GM19463 (cell line): ENCODE data around the gene NARF.
A peak's percentile ranks its signal among the peaks of the same experiment; 100 is the strongest.

ENCODE experiments used
- ATAC-seq: cut with Tn5 transposase; IDR thresholded peaks from one replicate; pipeline ENCODE4 v1.9.1; 2021; ENCODE audit warnings: mild to moderate bottlenecking, moderate library complexity; ENCODE audit not compliant: unreplicated experiment

The NARF gene

GRCh38 chr17:82470065-82470464 is 11.5 kb downstream of the NARF start:
- no peak for ATAC-seq

- ATAC-seq = no peak
Measured at GRCh38 chr17:82474223-82475010, 15.9 kb downstream of the NARF start.

GRCh38 chr17:82475458-82475857 is 16.9 kb downstream of the NARF start:
- no peak for ATAC-seq

GRCh38 chr17:82477934-82478333 is 19.4 kb downstream of the NARF start:
- ATAC-seq = no peak

- ATAC-seq = no peak
Measured at GRCh38 chr17:82479602-82480001, 21.1 kb downstream of the NARF start.

- no peak for ATAC-seq
Measured at GRCh38 chr17:82480318-82480717, 21.8 kb downstream of the NARF start.

- ATAC-seq = no peak
Measured at GRCh38 chr17:82483204-82483660, 24.7 kb downstream of the NARF start.

DNA sequence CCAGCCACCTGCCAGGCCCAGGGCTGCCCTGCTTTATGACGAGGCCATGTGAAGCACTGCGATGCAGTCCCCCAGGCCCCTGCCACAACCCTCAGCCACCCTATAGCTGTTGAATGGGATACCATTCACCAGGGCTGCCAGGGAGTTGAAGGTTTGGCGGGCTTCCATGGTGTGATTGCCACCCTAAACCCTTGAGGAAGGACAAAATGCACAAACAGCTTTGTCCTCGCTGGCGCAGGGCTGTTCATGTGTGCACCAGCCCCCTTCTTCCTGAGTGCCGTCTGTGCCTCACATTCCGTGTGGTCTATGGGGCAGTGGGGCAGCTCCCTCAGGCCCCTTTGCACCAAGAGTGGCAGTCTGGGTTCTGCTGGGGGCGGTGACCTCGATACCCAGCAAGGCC is 25.3 kb downstream of the NARF start:
- no peak for ATAC-seq

DNA sequence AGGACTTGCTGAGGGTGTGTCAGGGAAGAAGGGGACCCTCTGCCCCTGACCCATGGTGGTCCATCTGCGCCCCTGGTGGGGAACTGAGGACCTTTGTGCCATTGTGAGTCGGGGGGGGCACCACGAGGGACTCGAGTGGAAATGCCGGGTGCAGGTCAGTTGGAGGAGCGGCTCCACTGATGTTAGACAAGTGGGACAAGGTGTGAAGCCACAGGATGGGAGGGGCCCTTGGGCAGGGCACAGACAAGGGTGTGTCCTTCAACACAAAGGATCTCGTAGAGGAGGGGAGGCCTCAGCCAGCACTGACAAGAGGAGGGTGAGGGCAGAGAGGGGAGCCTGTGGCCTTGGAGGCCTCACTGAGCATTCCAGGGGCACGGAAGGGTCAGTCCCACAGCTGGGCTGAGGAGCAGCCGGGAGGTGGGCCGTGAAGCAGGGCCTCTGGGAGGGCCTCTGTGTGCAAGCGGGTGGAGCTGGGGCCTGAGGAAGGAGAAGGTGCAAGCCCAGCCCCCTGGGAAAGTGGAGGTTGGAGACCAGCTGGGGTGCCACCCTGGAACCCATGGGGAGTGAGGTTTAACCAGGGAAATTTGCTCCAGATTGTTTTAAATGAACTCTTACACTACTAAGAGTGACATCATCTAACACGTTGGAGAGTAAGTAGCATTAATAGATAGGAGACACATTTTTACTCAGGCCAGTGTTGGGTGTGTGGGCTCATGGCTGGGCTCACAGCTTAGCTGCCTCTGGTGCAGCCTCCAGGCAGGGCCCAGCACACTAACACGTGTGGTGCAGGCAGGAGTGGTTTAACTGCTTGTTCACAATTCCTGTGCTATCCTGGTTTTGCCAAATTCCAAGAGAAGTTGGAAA is 27.9 kb downstream of the NARF start:
- ATAC-seq = no peak

DNA sequence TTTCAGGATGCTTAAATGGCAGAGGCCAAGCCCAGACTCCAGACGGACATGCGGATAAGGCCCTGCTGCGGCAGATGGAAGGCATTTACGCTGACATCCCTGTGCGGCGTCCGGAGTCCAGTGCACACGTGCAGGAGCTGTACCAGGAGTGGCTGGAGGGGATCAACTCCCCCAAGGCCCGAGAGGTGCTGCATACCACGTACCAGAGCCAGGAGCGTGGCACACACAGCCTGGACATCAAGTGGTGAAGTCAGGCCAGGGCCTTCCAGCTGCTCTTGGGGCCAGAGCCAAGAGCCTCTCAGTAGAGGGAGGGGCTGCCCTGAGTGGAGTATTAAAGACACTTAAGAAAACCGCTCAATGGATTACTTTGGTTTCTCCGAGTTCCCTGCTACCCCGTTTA is 29.4 kb downstream of the NARF start:
- ATAC-seq = no peak

DNA sequence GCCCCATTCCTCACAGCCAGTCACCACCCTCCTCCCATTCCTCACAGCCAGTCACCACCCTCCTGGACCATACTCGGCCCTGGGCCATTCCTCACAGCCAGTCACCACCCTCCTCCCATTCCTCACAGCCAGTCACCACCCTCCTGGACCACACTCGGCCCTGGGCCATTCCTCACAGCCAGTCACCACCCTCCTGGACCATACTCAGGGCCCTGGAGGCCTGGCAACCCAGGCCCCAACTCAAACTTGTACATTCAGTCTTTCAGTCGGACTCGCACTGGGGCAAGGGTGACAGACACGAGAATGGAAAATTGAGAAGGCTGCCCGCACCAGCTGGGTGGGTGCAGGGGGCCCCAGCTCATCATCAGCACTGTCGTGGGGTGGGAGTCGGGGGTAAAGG is 30.6 kb downstream of the NARF start:
- no peak for ATAC-seq

- ATAC-seq = no peak
Measured at GRCh38 chr17:82489851-82490511, 31.4 kb downstream of the NARF start.

DNA sequence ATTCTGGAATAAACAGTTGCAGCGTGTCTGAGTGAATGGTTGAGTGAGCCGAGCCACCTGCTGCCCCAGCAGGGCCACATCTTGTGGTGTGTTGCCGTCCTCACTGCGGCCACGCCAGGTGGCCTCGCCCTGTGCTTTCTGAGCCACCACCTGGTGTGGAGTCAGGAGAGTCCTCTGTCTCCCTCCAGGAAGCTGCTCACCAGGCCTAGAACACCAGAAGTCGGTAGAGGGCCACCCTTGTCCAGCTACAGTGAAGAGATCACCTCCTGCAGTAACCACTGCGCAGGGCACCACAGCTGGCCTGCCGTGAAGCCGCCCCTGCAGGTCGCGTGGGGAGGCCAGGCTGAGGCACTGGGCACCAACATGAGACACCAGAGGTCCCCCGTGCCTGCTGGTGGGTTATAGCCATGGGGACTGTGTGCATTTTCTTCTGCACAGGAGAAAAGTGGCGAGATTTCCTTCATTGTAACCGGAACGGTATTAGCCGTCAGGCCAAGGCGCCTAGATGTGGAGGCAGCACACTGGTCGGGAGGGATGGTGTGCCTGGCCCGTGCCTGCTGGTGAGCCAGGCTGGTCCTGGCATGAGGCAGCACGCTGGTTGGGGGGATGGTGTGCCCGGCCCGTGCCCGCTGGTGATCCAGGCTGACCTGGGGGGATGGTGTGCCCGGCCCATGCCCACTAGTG is 32.1 kb downstream of the NARF start:
- ATAC-seq = no peak

- no peak for ATAC-seq
Measured at GRCh38 chr17:82491196-82491530, 32.6 kb downstream of the NARF start.

DNA sequence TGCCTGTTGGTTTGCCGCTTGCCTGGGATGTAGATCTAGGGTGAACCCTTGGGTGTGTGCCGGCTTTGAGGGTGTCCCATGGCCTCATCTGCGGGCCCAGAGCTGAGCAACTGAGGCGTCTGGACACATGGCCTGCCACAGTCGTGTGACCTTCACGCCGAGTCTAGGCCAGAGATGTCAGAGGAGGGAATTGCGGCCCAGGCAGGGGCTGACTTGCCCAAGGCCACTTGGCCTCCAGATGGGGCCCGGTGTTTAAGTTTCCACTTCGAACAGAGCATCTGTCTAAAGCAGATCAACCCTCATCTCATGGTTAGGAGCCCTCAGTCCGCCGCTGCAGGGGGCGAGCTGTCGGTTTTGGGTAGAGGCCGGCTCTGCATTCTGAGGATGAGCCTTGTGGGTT is 33.0 kb downstream of the NARF start:
- ATAC-seq = no peak

GRCh38 chr17:82492643-82493225 is 34.2 kb downstream of the NARF start:
- ATAC-seq = no peak

DNA sequence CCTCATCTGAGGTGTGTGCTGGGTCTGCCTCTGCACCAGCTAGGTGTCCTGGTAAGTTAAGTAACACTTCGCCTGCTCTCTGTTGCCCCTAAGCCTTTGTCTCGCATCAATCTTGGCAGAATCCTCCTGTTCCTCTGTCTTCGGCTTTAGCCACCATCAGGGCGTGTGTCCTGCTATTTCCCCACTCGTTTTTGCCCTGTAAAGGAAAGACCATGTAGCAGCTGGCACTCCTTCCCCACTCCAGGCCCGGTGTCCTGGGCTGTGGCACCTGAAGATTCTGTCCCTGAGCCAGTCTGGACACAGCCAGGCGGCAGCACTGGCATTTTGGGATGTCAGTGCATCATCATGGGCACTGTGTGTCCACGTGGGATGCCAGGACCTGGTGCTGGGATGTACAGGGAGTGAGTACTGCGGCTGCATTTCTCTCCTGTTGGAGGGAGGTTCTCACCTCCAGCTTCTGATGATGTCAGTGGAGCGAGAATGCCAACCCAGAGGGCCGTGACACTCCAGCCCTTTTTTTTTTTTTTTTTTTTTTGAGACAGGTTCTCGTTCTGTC is 34.8 kb downstream of the NARF start:
- ATAC-seq = no peak

DNA sequence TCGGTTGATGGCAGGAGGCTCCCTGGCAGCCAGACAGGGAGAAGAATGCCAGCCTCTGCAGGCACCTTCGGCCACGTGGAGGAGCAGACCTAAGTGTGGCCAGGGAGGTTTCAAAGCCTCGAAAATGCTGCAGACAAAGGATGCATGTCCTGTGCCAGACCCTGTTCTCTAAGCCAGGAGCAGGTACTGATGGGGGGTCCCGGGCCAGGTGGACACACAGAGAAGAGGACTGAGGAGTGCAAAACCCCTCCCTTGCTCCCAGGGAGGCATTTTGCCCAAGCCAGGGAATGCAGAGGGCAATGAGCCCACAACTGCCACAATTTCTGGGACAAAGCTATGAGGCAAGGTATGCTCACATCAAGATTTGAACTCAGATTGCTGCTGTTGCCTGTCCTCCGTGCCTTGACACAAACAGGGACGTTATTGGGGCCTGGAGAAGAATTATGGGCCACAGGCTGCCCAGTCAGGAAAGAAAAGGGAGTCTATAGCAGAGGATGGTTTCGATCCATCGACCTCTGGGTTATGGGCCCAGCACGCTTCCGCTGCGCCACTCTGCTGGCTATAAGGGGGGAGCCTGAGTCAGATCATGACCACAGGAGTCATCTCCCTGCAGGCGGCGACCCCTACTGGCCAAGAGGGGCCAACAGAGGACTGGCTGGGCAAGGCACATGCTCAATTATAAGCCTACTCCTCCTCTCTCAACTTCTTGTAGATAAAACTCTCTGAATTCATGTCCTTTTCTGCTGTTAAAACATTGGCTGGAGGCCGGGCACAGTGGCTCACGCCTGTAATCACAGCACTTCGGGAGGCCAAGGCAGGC is 35.9 kb downstream of the NARF start:
- peak; percentile 67 for ATAC-seq

- ATAC-seq = no peak
Measured at GRCh38 chr17:82495844-82496528, 37.4 kb downstream of the NARF start.
